Measurements from ENCODE around the gene KLHDC7B. TPM values are rescaled to one million over a fixed set of nuclear protein-coding genes. Genes with fewer than 3 reads are reported as not detected.

The KLHDC7B gene
- total and polyA plus RNA-seq, 10 of the 15 experiments (the other 5 are each of a cell fraction or from before 2014, with no cell fraction given), result 0.05 to 2.2 (median 0.93) TPM; not detected in 2

- RAD21 ChIA-PET (ENCODE audit: unreplicated experiment), result interaction anchor here (1.0 to 2.9 kb wide), 3 partner anchors 17 to 55 kb away, joined by 3 to 13 read pairs (median 3); partner anchors contain the start of gene SCO2
- FAIRE-seq (no peak), ATAC-seq (no peak), DNase-seq (ENCODE audit: low read depth, low spot score) (no peak)
- 77% methylated on average over 11 of the region's 11 CpGs for WGBS (ENCODE audit: insufficient coverage, insufficient replicate concordance, low lambda C conversion rate, missing lambda C conversion rate)
- H3K4me1 ChIP-seq (ENCODE audit: control insufficient read depth, insufficient read depth, low read length), result no peaks in the 10 kb centered on the region
- H3K9me3 ChIP-seq (replicated peaks; ENCODE audit: control insufficient read depth, insufficient read depth, low read length), result no peaks in the 10 kb centered on the region
- BruUV-seq (replicated peaks), result no TSS peak
- H3K9ac ChIP-seq (ENCODE audit: control insufficient read depth, insufficient read depth, low read length), result no peak overlapping the region
- intact Hi-C loops (cut with micrococcal nuclease; ENCODE audit: unreplicated experiment) (loop anchor here (5.0 kb wide), 1 partner anchor 37 kb away; the partner anchor contains the start of gene SCO2), in situ Hi-C loops (cut with MboI) (no loop called here)
- no peak overlapping the region for H3K4me3 ChIP-seq
- no peaks in the 10 kb centered on the region for H3K27me3 ChIP-seq (replicated peaks in 1 of 2; ENCODE audit: control insufficient read depth in 2 of 2, insufficient read depth in 2 of 2, low read length in 1 of 2)
- peaks cover 5 to 7% of the 10 kb centered on the region in 2 experiments; a peak in 3 of 4 replicates for H3K36me3 ChIP-seq (ENCODE audit: control insufficient read depth in 2 of 2, insufficient read depth in 2 of 2, low read length in 1 of 2)
- H3K79me2 ChIP-seq (ENCODE audit: control insufficient read depth, insufficient read depth, low read length), result no peaks in the 10 kb centered on the region
- CTCF ChIA-PET, result interaction anchor here (1.2 to 3.1 kb wide), 8 partner anchors 18 to 236 kb away, joined by 3 to 14 read pairs (median 8); partner anchors contain the start of genes CHKB, KLHDC7B, LMF2 and NCAPH2
- H3K4me2 ChIP-seq (ENCODE audit: control insufficient read depth, insufficient read depth), result no peak overlapping the region
- no peaks in the 10 kb centered on the region for H4K20me1 ChIP-seq (ENCODE audit: control insufficient read depth, insufficient read depth)
- SMC1A ChIA-PET (ENCODE audit: uncharacterized antibody, unreplicated experiment), result interaction anchor here (1.0 to 2.8 kb wide), 3 partner anchors 25 to 55 kb away, joined by 4 to 14 read pairs (median 5); partner anchors contain the start of gene SCO2
- POLR2A ChIA-PET, result interaction anchor here (1.2 to 4.8 kb wide), 6 partner anchors 22 to 56 kb away, joined by 4 to 21 read pairs (median 10); partner anchors contain the start of genes LMF2, NCAPH2, SCO2 and TYMP
- no peak overlapping the region for H3K27ac ChIP-seq (ENCODE audit: control insufficient read depth, insufficient read depth)
- H2AFZ ChIP-seq (ENCODE audit: control insufficient read depth, low read depth, low read length), result no peak overlapping the region
- TF ChIP-seq YBX1 (IDR thresholded peaks at IDR 0.05), result no peak
- no peak for TF ChIP-seq ZZZ3 (IDR thresholded peaks at IDR 0.05; ENCODE audit: control insufficient read depth, insufficient read length, low read depth)
Observed at GRCh38 chr22:50564289-50564688, 18.6 kb downstream of the KLHDC7B start.

- WGBS (ENCODE audit: insufficient coverage, insufficient replicate concordance, low lambda C conversion rate, missing lambda C conversion rate), result 87% methylated on average over 7 of the region's 7 CpGs
- no peak for ATAC-seq
- no peak overlapping the region for H3K4me2 ChIP-seq (ENCODE audit: control insufficient read depth, insufficient read depth)
- BruUV-seq (replicated peaks), result no TSS peak
- in situ Hi-C loops (cut with MboI), result no loop called here
- no peaks in the 10 kb centered on the region for H3K27me3 ChIP-seq (replicated peaks in 1 of 2; ENCODE audit: control insufficient read depth in 2 of 2, insufficient read depth in 2 of 2, low read length in 1 of 2)
- FAIRE-seq, result no peak
- no peak overlapping the region for H2AFZ ChIP-seq (ENCODE audit: control insufficient read depth, low read depth, low read length)
- H3K4me1 ChIP-seq (ENCODE audit: control insufficient read depth, insufficient read depth, low read length), result peaks cover 7% of the 10 kb centered on the region
- RAD21 ChIA-PET (ENCODE audit: unreplicated experiment), result no interaction called here
- intact Hi-C loops (cut with micrococcal nuclease; ENCODE audit: unreplicated experiment), result no loop called here
- H3K4me3 ChIP-seq, result no peak overlapping the region
- no peak for DNase-seq (ENCODE audit: low read depth, low spot score)
- H3K79me2 ChIP-seq (ENCODE audit: control insufficient read depth, insufficient read depth, low read length), result no peaks in the 10 kb centered on the region
- SMC1A ChIA-PET (ENCODE audit: uncharacterized antibody, unreplicated experiment), result no interaction called here
- CTCF ChIA-PET, result no interaction called here
- no peaks in the 10 kb centered on the region for H4K20me1 ChIP-seq (ENCODE audit: control insufficient read depth, insufficient read depth)
- H3K27ac ChIP-seq (ENCODE audit: control insufficient read depth, insufficient read depth), result no peak overlapping the region
- no peaks in the 10 kb centered on the region for H3K9me3 ChIP-seq (replicated peaks; ENCODE audit: control insufficient read depth, insufficient read depth, low read length)
- POLR2A ChIA-PET, result interaction anchor here (0.5 kb wide), 1 partner anchor 28 kb away, joined by 4 read pairs; no protein-coding TSS in a partner anchor
- H3K9ac ChIP-seq (ENCODE audit: control insufficient read depth, insufficient read depth, low read length), result no peak overlapping the region
- peaks cover 14 to 17% of the 10 kb centered on the region in 2 experiments; a peak in 3 of 4 replicates for H3K36me3 ChIP-seq (ENCODE audit: control insufficient read depth in 2 of 2, insufficient read depth in 2 of 2, low read length in 1 of 2)
- no peak for TF ChIP-seq SP1 (IDR thresholded peaks at IDR 0.05; ENCODE audit: low read depth, low read length)
- TF ChIP-seq, protein P1, sequence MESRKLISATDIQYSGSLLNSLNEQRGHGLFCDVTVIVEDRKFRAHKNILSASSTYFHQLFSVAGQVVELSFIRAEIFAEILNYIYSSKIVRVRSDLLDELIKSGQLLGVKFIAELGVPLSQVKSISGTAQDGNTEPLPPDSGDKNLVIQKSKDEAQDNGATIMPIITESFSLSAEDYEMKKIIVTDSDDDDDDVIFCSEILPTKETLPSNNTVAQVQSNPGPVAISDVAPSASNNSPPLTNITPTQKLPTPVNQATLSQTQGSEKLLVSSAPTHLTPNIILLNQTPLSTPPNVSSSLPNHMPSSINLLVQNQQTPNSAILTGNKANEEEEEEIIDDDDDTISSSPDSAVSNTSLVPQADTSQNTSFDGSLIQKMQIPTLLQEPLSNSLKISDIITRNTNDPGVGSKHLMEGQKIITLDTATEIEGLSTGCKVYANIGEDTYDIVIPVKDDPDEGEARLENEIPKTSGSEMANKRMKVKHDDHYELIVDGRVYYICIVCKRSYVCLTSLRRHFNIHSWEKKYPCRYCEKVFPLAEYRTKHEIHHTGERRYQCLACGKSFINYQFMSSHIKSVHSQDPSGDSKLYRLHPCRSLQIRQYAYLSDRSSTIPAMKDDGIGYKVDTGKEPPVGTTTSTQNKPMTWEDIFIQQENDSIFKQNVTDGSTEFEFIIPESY (IDR thresholded peaks at IDR 0.05), result no peak
- no peak for TF ChIP-seq BHLHE40 (IDR thresholded peaks at IDR 0.05; ENCODE audit: borderline replicate concordance in 1 of 2, low read depth in 2 of 2, low read length in 1 of 2)
- no peak for TF ChIP-seq ATF2 (IDR thresholded peaks at IDR 0.05; ENCODE audit: low read length)
- no peak for TF ChIP-seq SREBF2 (IDR thresholded peaks at IDR 0.05; ENCODE audit: low read length)
- TF ChIP-seq ATF7 (IDR thresholded peaks at IDR 0.05; ENCODE audit: low read depth), result no peak
- no peak for TF ChIP-seq NFYB (IDR thresholded peaks at IDR 0.05; ENCODE audit: insufficient read depth, low read depth, low read length)
- TF ChIP-seq SPI1 (IDR thresholded peaks at IDR 0.05; ENCODE audit: borderline replicate concordance, insufficient read depth, low read depth, low read length), result no peak
- no peak for TF ChIP-seq TCF3 (IDR thresholded peaks at IDR 0.05; ENCODE audit: borderline replicate concordance, insufficient read depth, low read depth, low read length)
Observed at GRCh38 chr22:50567721-50568252, 22.1 kb downstream of the KLHDC7B start.

Measured in GM12878 (cell line).